ENCODE data around the gene ABHD17B. TPM values are rescaled to one million over a fixed set of nuclear protein-coding genes. Genes with fewer than 3 reads are reported as not detected.
A peak's percentile ranks its signal among the peaks of the same experiment; 100 is the strongest.

ABHD17B gene
- total RNA-seq, 6 experiments from 2014 or later = 13.6 to 17.9 (median 15.5) TPM

DNA sequence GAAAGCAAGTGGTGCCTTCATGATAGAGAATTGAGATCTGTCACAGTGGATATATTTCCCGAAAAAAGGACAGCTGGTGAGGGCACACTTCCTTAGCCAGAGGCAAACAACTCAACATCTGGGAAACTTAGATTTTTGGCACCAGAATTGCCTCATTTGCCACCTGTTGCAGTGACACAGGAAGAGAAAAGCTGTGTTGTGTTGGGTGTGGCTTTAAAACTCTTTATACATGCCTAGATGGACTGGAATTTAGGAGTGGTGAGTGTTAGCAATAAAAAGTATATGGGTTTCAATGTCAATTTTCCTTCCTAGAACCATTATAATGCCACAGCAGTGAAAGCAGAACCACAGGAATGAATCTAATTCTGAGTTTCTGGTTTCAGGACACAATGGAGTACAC, 80.1 kb downstream of the ABHD17B start:
- Mint-ChIP-seq H3K27me3 (ENCODE audit: insufficient read depth) (peaks cover 5% of the 10 kb centered on the region), H3K4me1 (ENCODE audit: low read depth) (peaks cover 27% of the 10 kb centered on the region; the same call in 1 of the 2 replicates), H3K4me3 (no peak overlapping the region), H3K36me3 (ENCODE audit: low read depth) (no peaks in the 10 kb centered on the region; the same call in 1 of the 2 replicates), H3K9me3 (peaks cover 18% of the 10 kb centered on the region; the same call in 1 of the 2 replicates), H3K27ac (no peak overlapping the region)
- peak; percentile 16 for DNase-seq
- TF ChIP-seq, protein P1, sequence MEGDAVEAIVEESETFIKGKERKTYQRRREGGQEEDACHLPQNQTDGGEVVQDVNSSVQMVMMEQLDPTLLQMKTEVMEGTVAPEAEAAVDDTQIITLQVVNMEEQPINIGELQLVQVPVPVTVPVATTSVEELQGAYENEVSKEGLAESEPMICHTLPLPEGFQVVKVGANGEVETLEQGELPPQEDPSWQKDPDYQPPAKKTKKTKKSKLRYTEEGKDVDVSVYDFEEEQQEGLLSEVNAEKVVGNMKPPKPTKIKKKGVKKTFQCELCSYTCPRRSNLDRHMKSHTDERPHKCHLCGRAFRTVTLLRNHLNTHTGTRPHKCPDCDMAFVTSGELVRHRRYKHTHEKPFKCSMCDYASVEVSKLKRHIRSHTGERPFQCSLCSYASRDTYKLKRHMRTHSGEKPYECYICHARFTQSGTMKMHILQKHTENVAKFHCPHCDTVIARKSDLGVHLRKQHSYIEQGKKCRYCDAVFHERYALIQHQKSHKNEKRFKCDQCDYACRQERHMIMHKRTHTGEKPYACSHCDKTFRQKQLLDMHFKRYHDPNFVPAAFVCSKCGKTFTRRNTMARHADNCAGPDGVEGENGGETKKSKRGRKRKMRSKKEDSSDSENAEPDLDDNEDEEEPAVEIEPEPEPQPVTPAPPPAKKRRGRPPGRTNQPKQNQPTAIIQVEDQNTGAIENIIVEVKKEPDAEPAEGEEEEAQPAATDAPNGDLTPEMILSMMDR (IDR thresholded peaks at IDR 0.05) = no peak

DNA sequence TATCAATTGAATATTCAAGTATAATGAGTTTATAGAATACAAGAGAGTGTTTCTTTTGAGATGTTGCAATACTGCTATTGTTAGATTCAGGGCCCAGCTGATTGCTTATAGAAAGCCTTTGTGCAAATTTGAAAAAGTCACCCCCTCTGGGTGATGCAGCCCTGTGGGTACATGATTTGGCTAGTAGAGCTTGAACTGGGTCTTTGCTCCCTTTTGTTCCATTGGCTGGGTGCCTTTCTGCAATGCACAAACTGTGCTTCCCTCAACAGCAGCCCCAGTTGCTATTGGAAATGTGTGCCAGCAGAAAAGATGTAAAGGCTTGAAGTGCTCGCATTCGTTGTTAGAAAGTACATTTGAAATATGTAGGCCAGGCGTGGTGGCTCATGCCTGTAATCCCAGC, 80.8 kb downstream of the ABHD17B start:
- H3K36me3 Mint-ChIP-seq (ENCODE audit: low read depth) = no peaks in the 10 kb centered on the region; the same call in 1 of the 2 replicates

DNA sequence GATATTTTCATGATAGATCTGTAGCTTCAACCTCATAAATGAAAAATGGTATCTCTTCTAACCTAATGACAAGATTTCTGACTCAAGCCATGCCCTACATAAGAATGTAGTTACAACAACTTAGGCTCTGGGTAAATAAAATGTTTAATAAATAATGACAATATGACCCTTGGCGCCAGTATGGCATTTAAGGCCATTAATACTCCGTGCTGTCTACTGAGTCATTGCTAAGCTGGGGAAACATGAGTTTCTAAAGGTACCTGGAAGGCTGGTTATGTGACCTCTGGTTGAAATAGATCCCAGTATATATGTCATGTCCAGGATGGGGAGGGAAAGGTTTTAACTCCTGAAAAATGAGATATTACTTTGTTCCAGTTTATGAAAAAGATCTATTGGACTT, 84.7 kb downstream of the ABHD17B start:
- no peaks in the 10 kb centered on the region for H3K9me3 Mint-ChIP-seq
- no peak overlapping the region for H3K27ac Mint-ChIP-seq
- TF ChIP-seq, protein P1 (IDR thresholded peaks at IDR 0.05) = no peak
- peaks cover 2% of the 10 kb centered on the region for H3K27me3 Mint-ChIP-seq (ENCODE audit: insufficient read depth)
- no peak overlapping the region for H3K4me3 Mint-ChIP-seq
- no peaks in the 10 kb centered on the region for H3K36me3 Mint-ChIP-seq (ENCODE audit: low read depth)
- no peak for DNase-seq
- H3K4me1 Mint-ChIP-seq (ENCODE audit: low read depth) = peaks cover 35% of the 10 kb centered on the region; the same call in 1 of the 2 replicates

More for the DNA sequence above, 80.8 kb downstream of the ABHD17B start:
- peaks cover 20% of the 10 kb centered on the region; the same call in 1 of the 2 replicates for H3K4me1 Mint-ChIP-seq (ENCODE audit: low read depth)
- H3K4me3 Mint-ChIP-seq = no peak overlapping the region
- peaks cover 5% of the 10 kb centered on the region for H3K27me3 Mint-ChIP-seq (ENCODE audit: insufficient read depth)
- DNase-seq = no peak
- H3K9me3 Mint-ChIP-seq = peaks cover 16% of the 10 kb centered on the region; the same call in 1 of the 2 replicates
- no peak overlapping the region for H3K27ac Mint-ChIP-seq
- TF ChIP-seq, protein P1 (IDR thresholded peaks at IDR 0.05) = no peak

DNA sequence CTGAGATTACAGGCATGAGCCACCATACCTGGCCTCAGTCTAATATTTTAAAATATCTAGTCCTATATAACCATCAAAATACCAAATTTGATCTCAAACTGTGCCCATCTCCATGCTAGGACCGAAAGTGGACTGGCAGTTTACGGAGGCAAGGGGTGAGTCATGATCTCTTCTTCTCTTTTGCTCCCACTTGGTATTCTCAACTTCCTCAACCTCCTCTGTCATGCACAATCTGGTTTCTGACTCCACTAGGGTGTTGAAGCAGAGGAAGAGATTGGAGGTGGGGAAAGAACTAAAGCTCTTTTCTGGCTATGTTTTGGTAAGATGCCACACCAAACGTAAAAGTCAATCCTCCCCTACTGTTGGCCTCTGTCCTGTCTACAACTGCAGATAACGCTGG, 86.7 kb downstream of the ABHD17B start:
- DNase-seq = no peak
- H3K27ac Mint-ChIP-seq = no peak overlapping the region
- peaks cover 38% of the 10 kb centered on the region for H3K4me1 Mint-ChIP-seq (ENCODE audit: low read depth)
- H3K9me3 Mint-ChIP-seq = no peaks in the 10 kb centered on the region
- H3K4me3 Mint-ChIP-seq = no peak overlapping the region
- H3K27me3 Mint-ChIP-seq (ENCODE audit: insufficient read depth) = peaks cover 2% of the 10 kb centered on the region
- TF ChIP-seq, protein P1 (IDR thresholded peaks at IDR 0.05) = no peak
- H3K36me3 Mint-ChIP-seq (ENCODE audit: low read depth) = no peaks in the 10 kb centered on the region

DNA sequence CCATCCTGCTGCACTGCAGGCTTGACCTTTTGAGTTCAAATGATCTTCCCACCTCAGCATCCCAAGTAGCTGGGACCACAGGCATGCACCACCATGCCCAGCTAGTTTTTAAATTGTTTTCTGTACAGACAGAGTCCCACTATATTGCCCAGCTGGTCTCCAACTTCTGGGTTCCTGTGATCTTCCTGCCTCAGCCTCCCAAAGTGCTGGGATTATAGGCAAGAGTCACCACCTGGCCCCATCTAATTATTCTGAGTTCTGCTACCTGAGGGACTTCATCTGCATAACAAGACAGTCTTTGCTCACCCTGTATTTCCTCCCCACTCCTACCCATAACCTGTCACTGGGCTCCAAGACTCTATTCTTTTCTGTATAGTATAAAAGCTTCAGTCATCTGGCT, 88.1 kb downstream of the ABHD17B start:
- H3K36me3 Mint-ChIP-seq (ENCODE audit: low read depth) = no peaks in the 10 kb centered on the region
- H3K9me3 Mint-ChIP-seq = no peaks in the 10 kb centered on the region
- DNase-seq = no peak
- TF ChIP-seq, protein P1 (IDR thresholded peaks at IDR 0.05) = no peak
- H3K4me1 Mint-ChIP-seq (ENCODE audit: low read depth) = peaks cover 38% of the 10 kb centered on the region
- H3K27me3 Mint-ChIP-seq (ENCODE audit: insufficient read depth) = no peaks in the 10 kb centered on the region; the same call in 1 of the 2 replicates
- H3K4me3 Mint-ChIP-seq = no peak overlapping the region
- H3K27ac Mint-ChIP-seq = no peak overlapping the region

Measured in HFFc6 (cell line).